SW 1271 (cell line): Measurements from ENCODE around the gene C7orf25.

Source experiments
- DNase-seq, 2 experiments: peaks; one replicate each; lab custom pipeline; 2025; lab: John Stamatoyannopoulos, UW

Gene C7orf25

DNA sequence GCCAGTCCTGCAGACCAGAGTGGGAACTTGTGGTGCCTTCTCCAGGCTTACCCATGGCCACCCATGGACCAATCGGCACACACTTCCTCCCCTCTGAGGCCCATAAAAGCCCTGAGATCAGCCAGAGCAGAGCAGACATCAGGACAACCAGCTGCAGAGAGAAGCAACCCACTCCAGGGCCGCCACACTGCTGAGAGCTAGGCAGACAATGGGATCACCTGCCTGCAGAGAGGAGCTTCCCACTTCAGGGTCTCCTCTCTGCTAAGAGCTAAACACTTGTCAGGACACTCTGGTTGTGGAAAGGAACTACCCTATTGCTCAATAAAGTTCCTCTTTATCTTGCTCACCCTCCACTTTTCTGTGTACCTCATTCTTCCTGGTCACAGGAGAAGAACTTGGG is 34.0 kb downstream of the C7orf25 start:
- DNase-seq = no peak

DNA sequence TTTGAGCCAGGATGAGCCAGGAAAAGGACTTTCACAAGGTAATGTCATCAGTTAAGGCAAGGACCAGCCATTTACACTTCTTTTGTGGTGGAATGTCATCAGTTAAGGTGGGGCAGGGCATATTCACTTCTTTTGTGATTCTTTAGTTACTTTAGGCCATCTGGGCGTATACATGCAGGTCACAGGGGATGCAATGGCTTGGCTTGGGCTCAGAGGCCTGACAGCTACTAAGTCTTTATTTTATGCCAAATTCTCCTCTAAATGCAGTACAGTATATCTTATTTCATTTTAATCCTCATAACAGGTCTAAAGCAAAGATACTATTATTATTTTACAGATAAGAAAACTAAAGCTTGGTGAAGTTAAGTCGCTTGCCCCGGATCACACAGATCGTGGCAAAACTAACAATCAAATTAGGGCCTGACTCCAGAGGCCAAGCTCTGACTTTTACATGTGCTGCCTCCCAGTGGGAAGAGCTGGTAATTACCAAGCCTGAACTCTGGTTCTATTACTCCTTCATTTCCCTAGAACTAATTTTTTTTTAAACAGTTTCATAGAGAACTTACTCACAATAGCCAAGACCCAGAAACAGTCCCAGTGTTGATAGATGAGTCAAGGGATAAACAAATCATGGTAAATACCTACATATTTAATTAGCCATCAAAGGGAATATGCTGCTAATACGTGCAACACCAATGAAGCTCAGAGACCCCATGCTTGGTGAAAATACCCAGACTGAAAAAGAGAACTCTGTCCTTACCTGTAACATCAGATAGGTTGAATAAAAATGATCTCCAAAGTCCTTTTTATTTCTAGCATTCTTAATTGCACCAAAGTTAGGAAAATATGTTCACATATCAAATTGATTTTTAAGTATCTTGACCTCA is 35.4 kb downstream of the C7orf25 start:
- peak; percentile 4 to 41 for DNase-seq

DNA sequence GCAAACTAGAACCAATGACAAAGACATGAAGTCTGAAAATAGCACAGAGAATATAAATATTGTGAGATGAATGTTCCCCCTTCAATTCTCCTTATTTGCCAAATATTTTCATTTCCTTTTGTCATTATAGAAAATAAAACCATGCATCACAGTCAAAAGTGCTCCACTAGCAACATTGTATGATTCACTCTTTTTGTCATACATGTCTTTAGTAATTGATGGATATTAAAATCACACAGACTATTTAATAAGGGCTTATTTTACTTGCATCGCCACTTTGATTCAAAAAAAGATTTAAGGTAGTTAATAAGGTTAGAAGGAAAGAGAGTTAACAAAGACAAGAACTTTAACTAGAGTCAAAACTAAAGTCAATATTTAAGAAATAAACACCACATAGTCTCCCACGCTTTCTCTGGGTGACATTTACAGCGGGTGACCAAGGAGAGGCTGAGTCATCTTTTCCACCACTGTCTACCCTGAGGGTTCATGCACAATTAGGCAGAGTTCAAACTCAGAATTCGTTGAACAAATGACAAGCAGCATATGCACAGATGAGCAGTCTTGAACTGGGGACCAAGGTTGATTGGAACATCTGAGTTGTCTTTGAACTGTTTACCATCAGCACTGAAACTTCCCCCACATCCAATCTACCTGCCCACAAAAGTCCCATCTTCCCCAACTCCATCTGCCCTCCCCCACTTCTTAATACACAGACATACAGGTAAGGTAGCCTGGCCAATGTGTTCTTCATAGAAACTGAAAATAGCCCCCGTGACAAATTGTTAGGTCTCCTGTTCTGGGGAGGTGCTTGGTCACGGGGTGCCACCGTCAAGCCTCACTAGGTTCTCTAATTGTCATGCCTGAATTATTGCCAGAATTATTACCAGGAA is 42.5 kb downstream of the C7orf25 start:
- DNase-seq = no peak

DNA sequence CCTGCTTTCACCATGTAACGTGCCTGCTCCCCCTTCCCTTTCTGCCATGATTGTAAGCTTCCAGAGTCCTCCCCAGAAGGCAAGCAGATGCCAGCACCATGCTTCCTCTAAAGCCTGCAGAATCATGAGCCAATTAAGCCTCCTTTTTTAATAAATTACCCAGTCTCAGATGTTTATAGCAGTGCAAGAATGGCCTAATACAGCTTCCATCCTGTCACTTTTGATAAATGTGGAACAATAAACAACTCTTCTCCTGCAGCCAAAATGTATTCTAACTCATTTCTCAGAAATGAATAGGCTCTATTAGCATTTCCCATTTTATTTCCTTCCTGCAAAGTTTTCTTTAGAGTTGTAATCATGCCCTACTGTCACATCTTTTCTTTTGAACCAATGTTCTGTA is 43.4 kb downstream of the C7orf25 start:
- DNase-seq = no peak
